WTC11 (cell line): Measurements from ENCODE around the gene COL26A1.

Experiments used
- CTCF ChIP-seq: fragments of 200-600 bp; IDR thresholded peaks from 2 replicates; pipeline ENCODE4 v1.8.0; 2022; ENCODE audit warnings: antibody characterized with exemption
- PREB ChIP-seq: sonication (generic); formaldehyde crosslinking; IDR thresholded peaks from 2 replicates; pipeline ENCODE4 v1.8.1; 2022; ENCODE audit warnings: mild to moderate bottlenecking, missing genetic modification reagents, moderate library complexity, borderline replicate concordance
- RELA ChIP-seq: sonication (generic); formaldehyde crosslinking; IDR thresholded peaks from 2 replicates; pipeline ENCODE4 v1.8.1; 2022; ENCODE audit warnings: missing genetic modification reagents, mild to moderate bottlenecking, borderline replicate concordance
- SP1 ChIP-seq: sonication (generic); formaldehyde crosslinking; conservative IDR thresholded peaks from 2 replicates; pipeline ENCODE4 v1.8.1; 2022; ENCODE audit warnings: missing genetic modification reagents
- ZNF219 ChIP-seq: sonication (generic); formaldehyde crosslinking; IDR thresholded peaks from 2 replicates; pipeline ENCODE4 v1.8.0; 2023; ENCODE audit warnings: missing genetic modification reagents, mild to moderate bottlenecking, borderline replicate concordance

- TF ChIP-seq PREB (CRISPR knock-in tag) = no peak
- TF ChIP-seq CTCF = no peak
- no peak for TF ChIP-seq ZNF219 (CRISPR knock-in tag)
- no peak for TF ChIP-seq RELA
- no peak for TF ChIP-seq SP1 (CRISPR knock-in tag)
Observed at GRCh38 chr7:101557978-101558741, 195.5 kb downstream of the COL26A1 start.
